ENCODE data around the gene MRC2. TPM values are rescaled to one million over a fixed set of nuclear protein-coding genes. Genes with fewer than 3 reads are reported as not detected.

The MRC2 gene
- total RNA-seq, 3 donors from 2014 or later (not counting 1 experiment from before 2014, with no cell fraction given), result 0.23 to 0.54 (median 0.50) TPM

DNA sequence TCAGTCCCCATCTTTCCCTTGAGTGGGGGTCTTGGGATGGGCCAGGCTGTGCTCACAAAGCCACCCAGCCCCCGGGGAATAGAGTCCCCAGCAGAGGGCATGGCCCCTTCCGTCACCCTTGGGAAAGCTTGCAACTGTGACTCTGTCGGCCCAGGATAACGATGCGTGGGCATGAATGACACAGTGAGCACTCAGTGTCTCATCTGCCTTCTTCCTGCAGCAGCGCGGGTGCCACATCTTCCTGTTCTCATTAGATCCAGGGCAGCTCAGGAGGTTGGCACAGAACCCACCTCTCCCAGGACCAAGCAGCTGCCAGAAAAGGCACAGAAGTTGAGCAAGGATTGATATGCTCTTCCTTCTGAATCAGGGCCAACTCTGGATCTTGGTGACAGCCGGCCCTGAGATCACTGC is 84.7 kb downstream of the MRC2 start:
- TF ChIP-seq, protein P1, sequence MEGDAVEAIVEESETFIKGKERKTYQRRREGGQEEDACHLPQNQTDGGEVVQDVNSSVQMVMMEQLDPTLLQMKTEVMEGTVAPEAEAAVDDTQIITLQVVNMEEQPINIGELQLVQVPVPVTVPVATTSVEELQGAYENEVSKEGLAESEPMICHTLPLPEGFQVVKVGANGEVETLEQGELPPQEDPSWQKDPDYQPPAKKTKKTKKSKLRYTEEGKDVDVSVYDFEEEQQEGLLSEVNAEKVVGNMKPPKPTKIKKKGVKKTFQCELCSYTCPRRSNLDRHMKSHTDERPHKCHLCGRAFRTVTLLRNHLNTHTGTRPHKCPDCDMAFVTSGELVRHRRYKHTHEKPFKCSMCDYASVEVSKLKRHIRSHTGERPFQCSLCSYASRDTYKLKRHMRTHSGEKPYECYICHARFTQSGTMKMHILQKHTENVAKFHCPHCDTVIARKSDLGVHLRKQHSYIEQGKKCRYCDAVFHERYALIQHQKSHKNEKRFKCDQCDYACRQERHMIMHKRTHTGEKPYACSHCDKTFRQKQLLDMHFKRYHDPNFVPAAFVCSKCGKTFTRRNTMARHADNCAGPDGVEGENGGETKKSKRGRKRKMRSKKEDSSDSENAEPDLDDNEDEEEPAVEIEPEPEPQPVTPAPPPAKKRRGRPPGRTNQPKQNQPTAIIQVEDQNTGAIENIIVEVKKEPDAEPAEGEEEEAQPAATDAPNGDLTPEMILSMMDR (IDR thresholded peaks at IDR 0.05), result no peak
- intact Hi-C loops (cut with micrococcal nuclease), result no loop called here
- no peaks in the 10 kb centered on the region for H3K9me3 ChIP-seq (ENCODE audit: control insufficient read depth, insufficient read depth, low read length)
- ATAC-seq (no peak), DNase-seq (no peak)
- Mint-ChIP-seq H3K36me3 (no peaks in the 10 kb centered on the region), H3K27ac (no peak overlapping the region), H3K4me3 (no peak overlapping the region), H3K27me3 (ENCODE audit: low read depth in 2 of 2) (no peaks in the 10 kb centered on the region), H3K9me3 (no peaks in the 10 kb centered on the region), H3K4me1 (no peaks in the 10 kb centered on the region)
- H3K36me3 ChIP-seq (ENCODE audit: control insufficient read depth, insufficient read depth, low read length), result no peaks in the 10 kb centered on the region
- WGBS (ENCODE audit: insufficient coverage), result 91% methylated on average over 8 of the region's 8 CpGs
- no peaks in the 10 kb centered on the region for H3K27me3 ChIP-seq (ENCODE audit: control insufficient read depth, insufficient read depth, low read length)
- H3K4me3 ChIP-seq (ENCODE audit: low read length), result no peak overlapping the region
- no peaks in the 10 kb centered on the region for H3K4me1 ChIP-seq (ENCODE audit: control insufficient read depth, insufficient read depth, low read length)
- no peak overlapping the region for H3K27ac ChIP-seq (ENCODE audit: low read length)

DNA sequence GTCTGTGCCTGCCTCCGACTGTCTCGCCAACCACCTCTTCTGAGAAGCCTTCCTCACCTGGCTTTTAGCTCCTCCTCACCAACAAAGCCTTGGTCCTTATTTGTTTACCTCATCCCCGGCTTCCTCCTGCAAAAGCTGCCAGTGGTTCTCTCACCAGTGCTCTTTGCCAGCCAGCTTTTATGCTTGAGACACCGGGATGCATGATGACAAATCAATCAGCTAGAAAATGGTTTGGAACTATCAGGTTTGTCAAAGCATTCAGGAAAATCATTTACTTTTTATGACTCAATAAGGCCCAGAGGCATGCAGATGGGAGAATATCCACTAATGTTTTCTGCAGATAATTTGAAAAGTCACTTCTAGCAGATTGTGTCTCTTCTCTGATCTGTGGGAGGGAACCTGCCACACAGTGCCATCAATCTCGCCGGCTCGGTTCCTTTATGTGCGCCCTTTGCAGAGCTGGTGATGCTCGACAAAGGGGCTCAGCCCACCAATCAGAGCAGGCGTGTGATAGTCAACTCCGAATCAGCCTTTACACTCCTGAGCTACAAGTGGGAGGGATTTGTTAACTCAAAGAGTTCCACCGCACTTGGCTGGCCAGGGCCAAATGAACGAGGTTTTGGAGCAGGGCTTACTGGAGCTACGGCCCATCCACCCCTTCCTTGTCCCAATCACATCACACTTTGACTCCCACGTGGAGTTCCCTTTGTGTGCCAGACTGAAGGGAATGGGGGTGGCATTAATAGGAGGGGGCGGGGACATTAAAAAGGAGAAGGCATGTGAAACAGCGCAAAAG is 85.8 kb downstream of the MRC2 start:
- Mint-ChIP-seq H3K36me3 (no peaks in the 10 kb centered on the region), H3K27me3 (ENCODE audit: low read depth in 2 of 2) (no peaks in the 10 kb centered on the region), H3K27ac (no peak overlapping the region), H3K4me3 (no peak overlapping the region), H3K9me3 (no peaks in the 10 kb centered on the region), H3K4me1 (peaks cover 9% of the 10 kb centered on the region in 2 donors)
- H3K27me3 ChIP-seq (ENCODE audit: control insufficient read depth, insufficient read depth, low read length), result no peaks in the 10 kb centered on the region
- intact Hi-C loops (cut with micrococcal nuclease), result no loop called here
- peaks cover 11% of the 10 kb centered on the region for H3K4me1 ChIP-seq (ENCODE audit: control insufficient read depth, insufficient read depth, low read length)
- ATAC-seq (no peak), DNase-seq (no peak)
- H3K36me3 ChIP-seq (ENCODE audit: control insufficient read depth, insufficient read depth, low read length), result no peaks in the 10 kb centered on the region
- TF ChIP-seq, protein P1 (IDR thresholded peaks at IDR 0.05), result no peak
- no peak overlapping the region for H3K4me3 ChIP-seq (ENCODE audit: low read length)
- H3K9me3 ChIP-seq (ENCODE audit: control insufficient read depth, insufficient read depth, low read length), result no peaks in the 10 kb centered on the region
- 94% methylated on average over 15 of the region's 17 CpGs for WGBS (ENCODE audit: insufficient coverage)
- H3K27ac ChIP-seq (ENCODE audit: low read length), result no peak overlapping the region

DNA sequence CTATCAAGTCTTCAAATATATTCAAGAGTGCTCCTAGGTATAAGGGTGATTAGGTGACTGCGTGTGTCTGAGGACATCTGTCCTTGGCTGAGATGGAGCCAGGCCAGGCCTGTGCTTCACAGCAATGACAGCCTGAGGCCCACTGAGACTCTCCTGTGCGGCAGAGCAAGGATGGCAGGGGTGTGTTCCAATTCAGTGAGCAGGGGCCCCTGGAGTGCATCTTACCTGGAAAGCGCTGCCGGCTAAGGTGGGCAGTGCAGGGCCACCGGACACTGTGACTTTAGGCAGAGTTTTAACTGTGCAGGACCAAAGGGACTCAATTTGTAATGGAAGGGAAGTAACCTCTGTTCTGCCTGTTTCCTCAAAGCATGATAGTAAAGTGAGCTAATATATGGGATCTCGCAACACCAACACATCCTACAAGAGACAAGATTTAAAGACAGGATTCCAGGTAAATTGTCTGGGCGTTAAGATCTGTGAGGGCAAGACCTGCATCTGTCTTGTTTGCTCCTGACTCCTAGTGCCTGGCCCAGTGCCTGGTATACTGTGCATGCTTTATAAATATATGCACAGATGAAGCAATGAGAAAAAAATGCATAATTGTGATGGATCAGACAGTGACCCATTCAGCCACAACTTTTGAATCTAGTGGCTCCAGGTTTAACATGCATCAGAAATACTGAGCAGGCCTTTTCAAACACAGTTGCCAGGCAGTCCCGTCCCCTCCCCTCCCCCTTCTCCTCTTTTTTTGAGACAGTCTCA is 86.7 kb downstream of the MRC2 start:
- intact Hi-C loops (cut with micrococcal nuclease), result no loop called here
- Mint-ChIP-seq H3K4me1 (peaks cover 16 to 17% of the 10 kb centered on the region in 2 donors), H3K27me3 (ENCODE audit: low read depth in 2 of 2) (no peaks in the 10 kb centered on the region), H3K4me3 (no peak overlapping the region), H3K36me3 (no peaks in the 10 kb centered on the region), H3K9me3 (no peaks in the 10 kb centered on the region), H3K27ac (no peak overlapping the region)
- H3K27me3 ChIP-seq (ENCODE audit: control insufficient read depth, insufficient read depth, low read length), result no peaks in the 10 kb centered on the region
- no peak overlapping the region for H3K4me3 ChIP-seq (ENCODE audit: low read length)
- DNase-seq (no peak), ATAC-seq (no peak)
- peaks cover 15% of the 10 kb centered on the region for H3K4me1 ChIP-seq (ENCODE audit: control insufficient read depth, insufficient read depth, low read length)
- H3K36me3 ChIP-seq (ENCODE audit: control insufficient read depth, insufficient read depth, low read length), result no peaks in the 10 kb centered on the region
- 95% methylated on average over 8 of the region's 8 CpGs for WGBS (ENCODE audit: insufficient coverage)
- no peaks in the 10 kb centered on the region for H3K9me3 ChIP-seq (ENCODE audit: control insufficient read depth, insufficient read depth, low read length)
- H3K27ac ChIP-seq (ENCODE audit: low read length), result no peak overlapping the region
- TF ChIP-seq, protein P1 (IDR thresholded peaks at IDR 0.05), result no peak

All from natural killer cell (primary cell).